Suppressor macrophage (primary cell): ENCODE measurements around the gene MED15.

Experiments
- DNase-seq, 4 experiments: peaks; one replicate each; pipeline ENCODE4 v3.0.0-alpha.2; 2020 to 2022

The MED15 gene

DNA sequence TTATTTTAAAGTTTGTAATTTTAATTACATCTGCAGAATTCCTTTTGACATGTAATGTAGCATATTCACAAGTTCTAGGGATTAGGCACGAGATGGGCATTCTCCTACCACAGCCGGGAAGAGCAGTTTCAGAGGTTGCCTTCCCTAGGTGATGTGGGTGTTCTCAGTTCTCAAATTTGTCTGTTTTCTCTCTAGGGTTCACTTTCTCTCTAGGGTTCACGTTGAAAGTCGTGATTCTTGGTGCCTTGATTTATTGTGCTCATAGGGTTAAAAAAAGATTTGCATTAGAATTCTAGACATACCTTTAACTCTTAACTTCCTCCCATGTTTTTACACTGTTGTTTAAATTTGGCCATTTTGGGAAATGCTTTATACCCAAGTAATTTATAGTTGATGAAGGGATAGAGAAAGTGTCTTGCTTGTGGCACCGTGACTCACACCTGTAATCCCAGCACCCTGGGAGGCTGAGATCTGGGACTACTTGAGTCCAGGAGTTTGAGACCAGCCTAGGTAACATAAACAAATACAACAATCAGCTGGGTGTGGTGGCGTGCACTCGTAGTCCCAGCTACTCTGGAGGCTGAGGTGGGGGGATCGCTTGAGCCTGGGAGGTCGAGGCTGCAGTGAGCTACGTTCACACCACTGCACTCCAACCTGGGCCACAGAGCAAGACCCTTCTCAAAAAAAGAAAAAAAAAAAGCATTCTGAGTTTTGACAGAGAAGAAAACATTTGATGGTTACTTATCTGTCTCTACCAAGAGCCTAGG, 3.6 kb downstream of the MED15 start:
- no peak for DNase-seq

DNA sequence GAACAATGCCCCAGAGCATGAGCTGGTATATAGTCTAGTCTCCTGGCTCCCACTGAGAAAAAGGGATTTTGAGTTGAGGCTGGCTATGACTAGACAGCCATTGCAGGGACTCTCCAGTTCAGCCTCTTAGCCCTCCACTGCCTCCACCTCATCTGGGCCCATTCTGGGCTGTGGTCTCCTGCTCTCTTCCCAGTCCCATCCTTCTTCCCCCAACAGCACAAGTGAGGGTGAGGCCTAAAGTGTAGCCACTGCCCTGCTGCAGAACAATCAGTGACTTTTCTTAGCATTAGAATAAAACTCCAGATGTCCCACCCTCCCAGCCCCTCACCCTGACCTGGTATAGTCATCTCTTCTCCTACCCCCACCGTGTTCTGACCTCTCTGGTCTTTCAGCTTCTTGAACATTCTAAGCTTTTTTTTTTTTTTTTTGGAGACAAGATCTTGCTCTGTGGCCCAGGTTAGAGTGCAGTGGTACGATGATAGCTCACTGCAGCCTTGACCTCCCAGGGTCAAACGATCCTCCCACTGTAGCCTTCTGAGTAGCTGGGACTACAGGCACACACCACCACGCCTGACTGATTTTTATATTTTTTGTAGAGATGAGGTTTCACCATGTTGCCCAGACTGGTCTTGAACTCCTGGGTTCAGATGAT, 4.3 kb downstream of the MED15 start:
- DNase-seq: no peak

GRCh38 chr22:20514658-20515406, 7.4 kb downstream of the MED15 start:
- DNase-seq: peak; percentile 84 to 95 (median 90)

DNA sequence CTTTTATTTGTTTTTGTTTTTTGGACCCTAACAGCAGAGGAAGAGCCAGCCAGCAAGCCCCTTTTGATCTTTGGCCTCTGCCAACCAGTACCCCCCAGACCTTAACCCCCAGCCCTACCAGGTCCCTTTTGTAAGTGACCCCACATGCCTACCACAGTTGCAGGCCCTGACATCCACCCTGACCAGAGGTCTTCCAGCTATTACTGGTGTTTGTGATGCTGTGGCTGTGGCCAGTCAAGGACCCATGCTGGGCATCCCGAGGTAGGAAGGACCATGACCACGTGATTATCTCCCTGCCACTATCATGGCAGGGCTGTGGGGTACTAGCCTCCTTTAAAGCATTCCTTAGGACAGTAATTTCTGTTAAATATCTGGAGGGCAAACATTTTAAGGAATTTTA, 9.0 kb downstream of the MED15 start:
- DNase-seq: no peak

GRCh38 chr22:20517422-20517821, 10.0 kb downstream of the MED15 start:
- no peak for DNase-seq

- DNase-seq: no peak
Observed at GRCh38 chr22:20517841-20518592, 10.6 kb downstream of the MED15 start.

- no peak for DNase-seq
Observed at GRCh38 chr22:20519558-20519957, 12.1 kb downstream of the MED15 start.

DNA sequence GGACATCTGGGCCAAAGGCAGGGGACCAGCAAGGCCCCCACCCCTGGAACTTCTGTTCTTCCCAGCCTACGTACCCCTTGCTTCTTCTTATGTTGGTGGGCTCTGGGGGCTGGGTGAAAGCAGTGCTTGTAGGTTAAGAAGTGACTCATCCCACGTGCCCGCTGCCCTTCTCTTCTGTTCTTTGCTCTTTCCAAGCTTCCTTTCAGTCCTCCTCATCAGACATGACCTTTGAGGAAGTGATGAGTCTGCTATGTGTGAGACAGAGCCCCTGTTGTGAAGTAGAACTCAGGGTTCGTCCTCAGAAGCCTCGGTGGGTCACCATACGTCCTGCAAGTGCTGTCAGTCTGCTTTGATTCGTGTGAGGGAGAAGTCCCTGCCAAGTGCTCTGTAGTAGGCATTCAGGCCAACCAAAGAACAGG, 12.7 kb downstream of the MED15 start:
- peak; percentile 74 to 89 (median 80) for DNase-seq

- no peak for DNase-seq
Observed at GRCh38 chr22:20522134-20523004, 15.0 kb downstream of the MED15 start.

DNA sequence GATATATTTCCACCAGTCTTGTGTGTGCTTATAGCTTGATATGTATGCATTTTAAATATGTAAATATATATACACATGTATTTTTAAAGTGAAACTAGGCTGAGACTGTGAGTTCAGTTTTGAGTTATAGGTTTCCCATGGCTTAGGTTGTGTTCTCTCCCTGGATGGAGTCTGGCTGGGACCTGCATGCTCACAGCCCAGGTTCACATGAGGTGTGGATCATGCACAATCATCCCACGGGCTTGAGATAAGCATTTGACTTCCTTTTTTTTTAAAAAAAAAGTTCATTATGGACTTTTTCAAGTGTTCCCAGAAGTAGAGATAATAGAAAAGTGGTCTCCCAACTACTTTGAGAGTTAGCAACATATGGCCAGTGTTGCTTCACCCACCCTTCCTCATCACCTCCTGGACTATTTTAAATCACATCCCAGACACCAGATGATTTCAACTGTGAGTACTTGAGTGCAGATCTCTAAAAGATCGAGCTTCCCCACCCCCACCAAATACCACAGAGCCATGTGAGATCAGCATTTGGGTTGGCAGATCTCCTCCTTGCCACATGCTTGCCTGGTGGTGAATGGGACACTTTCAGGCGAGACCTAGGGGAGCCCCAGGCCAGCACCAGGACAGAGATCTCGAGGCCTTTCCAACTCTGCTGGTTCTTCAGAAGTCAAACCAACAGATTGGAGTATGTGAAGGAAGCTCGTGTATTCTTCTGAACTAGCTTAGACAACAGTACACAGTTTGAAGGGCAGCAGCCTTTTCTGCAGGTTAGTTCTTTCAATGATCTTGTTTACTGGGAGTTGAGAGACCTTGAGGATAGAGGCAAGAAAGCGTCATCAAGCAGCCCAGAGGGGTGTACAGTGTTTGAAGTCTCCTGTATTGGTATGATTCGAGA, 15.9 kb downstream of the MED15 start:
- DNase-seq: peak; percentile 73 to 79 (median 77)

- no peak for DNase-seq
Observed at GRCh38 chr22:20524004-20524481, 16.6 kb downstream of the MED15 start.

- no peak for DNase-seq
Observed at GRCh38 chr22:20525048-20525447, 17.6 kb downstream of the MED15 start.

DNA sequence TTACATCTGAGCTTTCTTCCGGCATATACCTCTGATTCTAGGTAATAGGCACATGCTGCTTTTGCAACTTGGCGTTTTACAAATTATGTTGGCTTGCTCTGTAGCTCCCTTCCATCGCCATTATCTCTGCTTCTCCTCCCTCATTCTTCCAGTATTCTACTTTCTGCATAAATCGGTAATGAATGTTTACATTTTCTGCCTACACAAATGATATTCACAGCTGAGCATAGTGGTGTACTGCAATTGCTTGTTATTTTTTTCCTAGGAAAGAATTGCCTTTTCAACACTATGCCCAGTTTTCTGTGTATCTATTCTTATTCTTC, 18.9 kb downstream of the MED15 start:
- DNase-seq: no peak

DNA sequence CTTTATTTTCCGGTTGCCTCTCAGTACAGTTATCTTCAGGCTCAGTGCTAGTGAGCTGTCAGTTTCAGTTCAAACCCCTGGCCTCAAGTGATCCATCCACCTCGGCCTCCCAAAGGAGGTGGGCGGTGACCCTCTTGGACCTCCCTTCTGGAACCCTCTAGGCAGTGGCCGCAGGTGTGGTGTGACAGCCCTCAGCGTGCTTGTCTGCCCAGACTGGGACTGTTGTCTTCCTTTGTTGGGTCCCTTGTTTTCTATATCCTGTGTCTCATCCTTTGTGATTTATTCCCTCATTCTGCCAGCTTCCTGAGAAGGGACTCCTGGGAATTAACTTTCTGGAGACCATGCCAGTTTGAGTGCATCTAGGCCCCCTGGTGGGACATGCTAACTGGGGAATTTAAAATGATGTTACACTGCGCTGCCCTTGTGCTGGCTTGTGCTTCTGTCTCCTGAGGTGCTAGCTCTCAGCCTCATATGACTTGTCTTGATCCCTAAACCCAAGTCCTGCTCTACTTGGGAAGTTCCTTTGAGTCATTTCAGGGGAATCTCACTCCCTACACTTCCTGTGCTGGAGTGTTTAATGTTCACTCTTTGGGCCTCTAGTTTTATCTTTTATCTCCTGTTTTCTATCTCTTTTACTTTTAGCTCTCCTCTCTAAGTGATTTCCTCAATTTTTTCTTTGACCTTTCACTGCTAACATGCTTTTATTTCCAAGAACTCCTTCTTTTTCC, 19.4 kb downstream of the MED15 start:
- DNase-seq: peak in 2 of 4 experiments; percentile 30 to 32

GRCh38 chr22:20528405-20528978, 21.1 kb downstream of the MED15 start:
- DNase-seq: no peak

- no peak for DNase-seq
Observed at GRCh38 chr22:20530368-20531153, 23.2 kb downstream of the MED15 start.

GRCh38 chr22:20531154-20531403, 23.7 kb downstream of the MED15 start:
- DNase-seq: no peak

GRCh38 chr22:20531404-20532201, 24.2 kb downstream of the MED15 start:
- DNase-seq: peak; percentile 62 to 81 (median 78)
